Measurements from ENCODE around the gene MNS1. TPM values are rescaled to one million over a fixed set of nuclear protein-coding genes. Genes with fewer than 3 reads are reported as not detected.

MNS1 gene
- total RNA-seq, 1 donor from 2014 or later, result 1.5 TPM

- H3K27ac Mint-ChIP-seq (ENCODE audit: unreplicated experiment), result no peak overlapping the region
- no peak for DNase-seq (ENCODE audit: low spot score)
- H3K4me1 Mint-ChIP-seq (ENCODE audit: low read depth), result no peaks in the 10 kb centered on the region
These were observed 74.1 kb downstream of the MNS1 start for GRCh38 chr15:56390739-56391267.

GRCh38 chr15:56385908-56386307, 79.0 kb downstream of the MNS1 start:
- H3K36me3 Mint-ChIP-seq (ENCODE audit: low read depth), result peaks cover 2% of the 10 kb centered on the region
- TF ChIP-seq CTCF (IDR thresholded peaks at IDR 0.05), result no peak
- no peak overlapping the region for H3K4me3 Mint-ChIP-seq (ENCODE audit: unreplicated experiment)
- peaks cover 10% of the 10 kb centered on the region for H3K9me3 Mint-ChIP-seq (ENCODE audit: low read depth)
- H3K27me3 Mint-ChIP-seq (ENCODE audit: low read depth), result no peaks in the 10 kb centered on the region
- DNase-seq (ENCODE audit: low spot score), result no peak
- no peak overlapping the region for H3K27ac Mint-ChIP-seq (ENCODE audit: unreplicated experiment)
- H3K4me1 Mint-ChIP-seq (ENCODE audit: low read depth), result no peaks in the 10 kb centered on the region

More at GRCh38 chr15:56390739-56391267, 74.1 kb downstream of the MNS1 start:
- no peaks in the 10 kb centered on the region for H3K27me3 Mint-ChIP-seq (ENCODE audit: low read depth)
- no peaks in the 10 kb centered on the region for H3K36me3 Mint-ChIP-seq (ENCODE audit: low read depth)
- no peak for TF ChIP-seq CTCF (IDR thresholded peaks at IDR 0.05)
- peaks cover 2% of the 10 kb centered on the region for H3K9me3 Mint-ChIP-seq (ENCODE audit: low read depth)
- no peak overlapping the region for H3K4me3 Mint-ChIP-seq (ENCODE audit: unreplicated experiment)

- TF ChIP-seq CTCF (IDR thresholded peaks at IDR 0.05), result no peak
- H3K9me3 Mint-ChIP-seq (ENCODE audit: low read depth), result peaks cover 37% of the 10 kb centered on the region
- H3K4me3 Mint-ChIP-seq (ENCODE audit: unreplicated experiment), result no peak overlapping the region
- peaks cover 9% of the 10 kb centered on the region for H3K36me3 Mint-ChIP-seq (ENCODE audit: low read depth)
- no peaks in the 10 kb centered on the region for H3K4me1 Mint-ChIP-seq (ENCODE audit: low read depth)
- H3K27me3 Mint-ChIP-seq (ENCODE audit: low read depth), result no peaks in the 10 kb centered on the region
- DNase-seq (ENCODE audit: low spot score), result peak; percentile 44
- H3K27ac Mint-ChIP-seq (ENCODE audit: unreplicated experiment), result no peak overlapping the region
These were observed 81.9 kb downstream of the MNS1 start for GRCh38 chr15:56383010-56383409.

Other genes with a start within 250 kb of the MNS1 start
- gene RFX7, start 221.3 kb downstream of the MNS1 start, total RNA-seq, result 17.6 to 20.5 TPM (median 17.8 TPM) in 3 replicates
- gene TEX9, start 99.7 kb downstream of the MNS1 start, total RNA-seq, result 2.4 to 4.6 TPM (median 3.3 TPM) in 3 replicates